B cell (primary cell): ENCODE measurements around the gene PFDN5.

Experiments used
- EZH2 ChIP-seq: IDR thresholded peaks from 2 replicates; pipeline ENCODE4 v1.6.1; 2012; ENCODE audit warnings: borderline replicate concordance, low read depth, mild to moderate bottlenecking, moderate library complexity, low read length; ENCODE audit not compliant: insufficient read depth, poor library complexity, severe bottlenecking
- TF ChIP-seq, protein P1 (sequence below): fragments of 200-600 bp; IDR thresholded peaks from one replicate; pipeline ENCODE4 v1.8.0; 2022; ENCODE audit warnings: antibody characterized with exemption, mild to moderate bottlenecking

DNA sequence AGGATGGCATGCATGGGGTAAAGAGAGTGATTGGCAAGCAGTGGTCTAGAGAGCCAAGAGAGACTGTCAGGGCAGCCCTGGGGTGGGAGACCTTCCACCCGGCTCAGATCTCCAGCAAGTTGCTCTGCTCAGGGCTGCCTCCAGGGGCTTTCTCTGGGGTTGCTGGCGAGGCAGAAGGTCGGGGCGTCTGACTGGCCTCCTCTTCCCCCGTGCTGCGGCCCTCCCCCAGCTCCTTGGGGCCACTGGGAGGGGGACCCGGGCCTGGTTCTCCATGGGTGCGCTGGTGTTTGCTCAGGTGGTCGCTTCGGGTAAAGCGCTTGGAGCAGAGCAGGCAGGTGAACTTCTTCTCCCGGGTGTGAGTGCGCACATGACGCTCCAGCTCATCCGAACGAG lies 32.7 kb downstream of the PFDN5 start:
- TF ChIP-seq, protein P1, sequence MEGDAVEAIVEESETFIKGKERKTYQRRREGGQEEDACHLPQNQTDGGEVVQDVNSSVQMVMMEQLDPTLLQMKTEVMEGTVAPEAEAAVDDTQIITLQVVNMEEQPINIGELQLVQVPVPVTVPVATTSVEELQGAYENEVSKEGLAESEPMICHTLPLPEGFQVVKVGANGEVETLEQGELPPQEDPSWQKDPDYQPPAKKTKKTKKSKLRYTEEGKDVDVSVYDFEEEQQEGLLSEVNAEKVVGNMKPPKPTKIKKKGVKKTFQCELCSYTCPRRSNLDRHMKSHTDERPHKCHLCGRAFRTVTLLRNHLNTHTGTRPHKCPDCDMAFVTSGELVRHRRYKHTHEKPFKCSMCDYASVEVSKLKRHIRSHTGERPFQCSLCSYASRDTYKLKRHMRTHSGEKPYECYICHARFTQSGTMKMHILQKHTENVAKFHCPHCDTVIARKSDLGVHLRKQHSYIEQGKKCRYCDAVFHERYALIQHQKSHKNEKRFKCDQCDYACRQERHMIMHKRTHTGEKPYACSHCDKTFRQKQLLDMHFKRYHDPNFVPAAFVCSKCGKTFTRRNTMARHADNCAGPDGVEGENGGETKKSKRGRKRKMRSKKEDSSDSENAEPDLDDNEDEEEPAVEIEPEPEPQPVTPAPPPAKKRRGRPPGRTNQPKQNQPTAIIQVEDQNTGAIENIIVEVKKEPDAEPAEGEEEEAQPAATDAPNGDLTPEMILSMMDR: no peak
- TF ChIP-seq EZH2: no peak
